Measurements from ENCODE around the gene IGSF11. TPM values are rescaled to one million over a fixed set of nuclear protein-coding genes. Genes with fewer than 3 reads are reported as not detected.

Gene IGSF11
- total RNA-seq, 4 donors from 2014 or later = 0.27 to 0.95 (median 0.59) TPM

GRCh38 chr3:118988198-118989130 is 46.2 kb downstream of the IGSF11 start:
- 64 to 68% methylated on average over 5 to 6 of the region's 6 CpGs for WGBS, 2 donors (ENCODE audit: low coverage in 1 of 2)
- in situ Hi-C loops (cut with MboI; ENCODE audit: low pct_ligation_motif_present in 1 of 4, low pct_unique_long_range_greater_than_20kb in 1 of 4, low sequenced_read_pairs in 3 of 4) (no loop called here), intact Hi-C loops (cut with DNase I; ENCODE audit: low total_unique reads) (no loop called here)
- no peak overlapping the region for H3K27ac ChIP-seq
- H3K4me3 ChIP-seq = no peak overlapping the region
- H3K4me1 ChIP-seq = no peaks in the 10 kb centered on the region
- TF ChIP-seq EP300 (IDR thresholded peaks at IDR 0.05; ENCODE audit: low read depth) = no peak
- no peak for TF ChIP-seq POLR2A (IDR thresholded peaks at IDR 0.05)
- TF ChIP-seq, protein P1, sequence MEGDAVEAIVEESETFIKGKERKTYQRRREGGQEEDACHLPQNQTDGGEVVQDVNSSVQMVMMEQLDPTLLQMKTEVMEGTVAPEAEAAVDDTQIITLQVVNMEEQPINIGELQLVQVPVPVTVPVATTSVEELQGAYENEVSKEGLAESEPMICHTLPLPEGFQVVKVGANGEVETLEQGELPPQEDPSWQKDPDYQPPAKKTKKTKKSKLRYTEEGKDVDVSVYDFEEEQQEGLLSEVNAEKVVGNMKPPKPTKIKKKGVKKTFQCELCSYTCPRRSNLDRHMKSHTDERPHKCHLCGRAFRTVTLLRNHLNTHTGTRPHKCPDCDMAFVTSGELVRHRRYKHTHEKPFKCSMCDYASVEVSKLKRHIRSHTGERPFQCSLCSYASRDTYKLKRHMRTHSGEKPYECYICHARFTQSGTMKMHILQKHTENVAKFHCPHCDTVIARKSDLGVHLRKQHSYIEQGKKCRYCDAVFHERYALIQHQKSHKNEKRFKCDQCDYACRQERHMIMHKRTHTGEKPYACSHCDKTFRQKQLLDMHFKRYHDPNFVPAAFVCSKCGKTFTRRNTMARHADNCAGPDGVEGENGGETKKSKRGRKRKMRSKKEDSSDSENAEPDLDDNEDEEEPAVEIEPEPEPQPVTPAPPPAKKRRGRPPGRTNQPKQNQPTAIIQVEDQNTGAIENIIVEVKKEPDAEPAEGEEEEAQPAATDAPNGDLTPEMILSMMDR (IDR thresholded peaks at IDR 0.05) = no peak
- TF ChIP-seq POLR2AphosphoS5 (IDR thresholded peaks at IDR 0.05) = no peak
- DNase-seq = no peak
- no peaks in the 10 kb centered on the region for H3K27me3 ChIP-seq
- no peaks in the 10 kb centered on the region for H3K36me3 ChIP-seq
- H3K9me3 ChIP-seq = no peaks in the 10 kb centered on the region

GRCh38 chr3:118987477-118987876 is 47.2 kb downstream of the IGSF11 start:
- peak overlapping the region in 2 of 4 donors; percentile 4 to 18 for H3K27ac ChIP-seq
- DNase-seq = peak; percentile 13
- H3K27me3 ChIP-seq = no peaks in the 10 kb centered on the region
- no peaks in the 10 kb centered on the region for H3K36me3 ChIP-seq
- in situ Hi-C loops (cut with MboI; ENCODE audit: low pct_ligation_motif_present in 1 of 4, low pct_unique_long_range_greater_than_20kb in 1 of 4, low sequenced_read_pairs in 3 of 4) = no loop called here
- H3K4me3 ChIP-seq = no peak overlapping the region
- WGBS, 2 donors (ENCODE audit: low coverage in 1 of 2) = 10 to 22% methylated on average over 1 to 2 of the region's 2 CpGs
- intact Hi-C loops (cut with DNase I; ENCODE audit: low total_unique reads) = no loop called here
- TF ChIP-seq EP300 (IDR thresholded peaks at IDR 0.05; ENCODE audit: low read depth) (no peak), POLR2A (IDR thresholded peaks at IDR 0.05) (no peak), POLR2AphosphoS5 (IDR thresholded peaks at IDR 0.05) (no peak)
- TF ChIP-seq, protein P1 (IDR thresholded peaks at IDR 0.05) = no peak
- H3K9me3 ChIP-seq = no peaks in the 10 kb centered on the region
- no peaks in the 10 kb centered on the region for H3K4me1 ChIP-seq

- no peaks in the 10 kb centered on the region for H3K27me3 ChIP-seq
- no peak overlapping the region for H3K27ac ChIP-seq
- no peaks in the 10 kb centered on the region for H3K9me3 ChIP-seq
- 64 to 85% methylated on average over 2 of the region's 2 CpGs for WGBS, 2 donors (ENCODE audit: low coverage in 1 of 2)
- H3K36me3 ChIP-seq = no peaks in the 10 kb centered on the region
- H3K4me1 ChIP-seq = no peaks in the 10 kb centered on the region
- DNase-seq = no peak
- intact Hi-C loops (cut with DNase I; ENCODE audit: low total_unique reads) = no loop called here
- TF ChIP-seq, protein P1 (IDR thresholded peaks at IDR 0.05) = no peak
- TF ChIP-seq POLR2A (IDR thresholded peaks at IDR 0.05) (no peak), EP300 (IDR thresholded peaks at IDR 0.05; ENCODE audit: low read depth) (no peak), POLR2AphosphoS5 (IDR thresholded peaks at IDR 0.05) (no peak)
- in situ Hi-C loops (cut with MboI; ENCODE audit: low pct_ligation_motif_present in 1 of 4, low pct_unique_long_range_greater_than_20kb in 1 of 4, low sequenced_read_pairs in 3 of 4) = no loop called here
- no peak overlapping the region for H3K4me3 ChIP-seq
Observed at GRCh38 chr3:118986734-118987133, 47.9 kb downstream of the IGSF11 start.

DNA sequence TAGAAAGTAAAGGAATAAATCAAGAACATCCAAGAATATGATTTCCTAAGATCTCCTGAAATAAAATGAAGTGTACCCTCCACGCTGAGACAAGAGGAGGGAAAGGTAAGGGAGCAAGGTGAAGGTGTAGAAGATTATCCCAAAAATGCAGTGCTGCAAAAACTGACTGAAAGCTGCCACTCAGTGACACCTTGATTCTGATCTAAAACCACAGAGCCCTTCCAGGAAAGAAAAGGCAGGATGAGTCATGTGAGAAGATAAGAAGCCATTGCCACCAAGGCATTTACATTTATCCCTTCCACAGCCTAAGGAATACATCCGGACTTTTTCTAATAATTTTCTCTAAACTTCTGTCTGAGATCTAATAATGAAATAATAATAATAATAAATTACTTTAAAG is 49.9 kb downstream of the IGSF11 start:
- TF ChIP-seq POLR2AphosphoS5 (IDR thresholded peaks at IDR 0.05) = no peak
- TF ChIP-seq POLR2A (IDR thresholded peaks at IDR 0.05) = no peak
- TF ChIP-seq, protein P1 (IDR thresholded peaks at IDR 0.05) = no peak
- TF ChIP-seq EP300 (IDR thresholded peaks at IDR 0.05; ENCODE audit: low read depth) = no peak
- WGBS, 2 donors (ENCODE audit: low coverage in 1 of 2) = 62 to 63% methylated on average over 2 of the region's 2 CpGs
- H3K27ac ChIP-seq = no peak overlapping the region
- no peak overlapping the region for H3K4me3 ChIP-seq
- in situ Hi-C loops (cut with MboI; ENCODE audit: low pct_ligation_motif_present in 1 of 4, low pct_unique_long_range_greater_than_20kb in 1 of 4, low sequenced_read_pairs in 3 of 4) (no loop called here), intact Hi-C loops (cut with DNase I; ENCODE audit: low total_unique reads) (no loop called here)
- no peaks in the 10 kb centered on the region for H3K36me3 ChIP-seq
- no peak for DNase-seq
- H3K27me3 ChIP-seq = no peaks in the 10 kb centered on the region
- H3K4me1 ChIP-seq = no peaks in the 10 kb centered on the region
- no peaks in the 10 kb centered on the region for H3K9me3 ChIP-seq
